HG02981 (cell line): ENCODE measurements around the gene DOCK7.
"Not testable (repeated sequence)": the region's sequence is repeated elsewhere in the genome, so short reads cannot be mapped to it uniquely, and the experiment has no call there.

Source experiments
- ATAC-seq: cut with Tn5 transposase; IDR thresholded peaks from one replicate; pipeline ENCODE4 v1.9.1; 2021; ENCODE audit warnings: mild to moderate bottlenecking, moderate library complexity; ENCODE audit not compliant: unreplicated experiment

DOCK7 gene

GRCh38 chr1:62536865-62537264 lies 151.3 kb downstream of the DOCK7 start:
- ATAC-seq, result no peak

- no peak for ATAC-seq
Measured at GRCh38 chr1:62530516-62531154, 157.6 kb downstream of the DOCK7 start.

GRCh38 chr1:62529227-62529626 lies 159.0 kb downstream of the DOCK7 start:
- no peak for ATAC-seq

GRCh38 chr1:62528015-62528414 lies 160.2 kb downstream of the DOCK7 start:
- ATAC-seq, result no peak

- not testable (repeated sequence) for ATAC-seq
Measured at GRCh38 chr1:62527346-62527745, 160.8 kb downstream of the DOCK7 start.

- no peak for ATAC-seq
Measured at GRCh38 chr1:62523860-62524259, 164.3 kb downstream of the DOCK7 start.

GRCh38 chr1:62516600-62516999 lies 171.6 kb downstream of the DOCK7 start:
- no peak for ATAC-seq

- no peak for ATAC-seq
Measured at GRCh38 chr1:62514746-62515423, 173.3 kb downstream of the DOCK7 start.

- ATAC-seq, result no peak
Measured at GRCh38 chr1:62513013-62513412, 175.2 kb downstream of the DOCK7 start.

GRCh38 chr1:62509028-62509427 lies 179.2 kb downstream of the DOCK7 start:
- no peak for ATAC-seq

- ATAC-seq, result no peak
Measured at GRCh38 chr1:62508187-62508758, 179.9 kb downstream of the DOCK7 start.

GRCh38 chr1:62500210-62500609 lies 188.0 kb downstream of the DOCK7 start:
- ATAC-seq, result no peak

- no peak for ATAC-seq
Measured at GRCh38 chr1:62494137-62494536, 194.0 kb downstream of the DOCK7 start.

GRCh38 chr1:62493656-62494055 lies 194.5 kb downstream of the DOCK7 start:
- no peak for ATAC-seq

- ATAC-seq, result no peak
Measured at GRCh38 chr1:62492521-62492920, 195.7 kb downstream of the DOCK7 start.

- ATAC-seq, result no peak
Measured at GRCh38 chr1:62487956-62488355, 200.2 kb downstream of the DOCK7 start.

GRCh38 chr1:62484824-62485468 lies 203.2 kb downstream of the DOCK7 start:
- no peak for ATAC-seq

- no peak for ATAC-seq
Measured at GRCh38 chr1:62481681-62482080, 206.5 kb downstream of the DOCK7 start.

GRCh38 chr1:62476525-62477219 lies 211.5 kb downstream of the DOCK7 start:
- no peak for ATAC-seq

GRCh38 chr1:62467092-62467491 lies 221.1 kb downstream of the DOCK7 start:
- ATAC-seq, result no peak

- no peak for ATAC-seq
Measured at GRCh38 chr1:62462370-62462769, 225.8 kb downstream of the DOCK7 start.
